Gastroesophageal sphincter (tissue), 4 donors: Measurements from ENCODE around the gene ACACB. TPM values are rescaled to one million over a fixed set of nuclear protein-coding genes. Genes with fewer than 3 reads are reported as not detected.

Source experiments
- ATAC-seq: fragments of 150-250 bp; one replicate; pipeline ENCODE4 v1.9.1; 2016; ENCODE audit warnings: mild to moderate bottlenecking, moderate library complexity
- H3K27ac ChIP-seq, 4 donors: fragments of 200-600 bp; sonication (generic) in 3 of 4; 1 replicate in 3 of 4; 2 replicates in 1 of 4; pipeline ENCODE4 v1.5.1; 2016 to 2019
- H3K27me3 ChIP-seq: fragments of 200-600 bp; sonication (generic); one replicate; pipeline ENCODE4 v1.5.1; 2019
- H3K36me3 ChIP-seq, 2 donors: fragments of 200-600 bp; sonication (generic); one replicate each; pipeline ENCODE4 v1.5.1; 2019; ENCODE audit warnings: control low read depth in 1 of 2
- H3K4me1 ChIP-seq, 3 donors: fragments of 200-600 bp; sonication (generic); 1 replicate in 2 of 3; 2 replicates in 1 of 3; pipeline ENCODE4 v1.5.1; 2016 to 2019; ENCODE audit warnings: control low read depth in 2 of 3
- H3K4me3 ChIP-seq, 2 donors: fragments of 200-600 bp; sonication (generic); one replicate each; pipeline ENCODE4 v1.5.1; 2019; ENCODE audit warnings: mild to moderate bottlenecking in 1 of 2, moderate library complexity in 1 of 2
- H3K9me3 ChIP-seq, 3 donors: fragments of 200-600 bp; sonication (generic); one replicate each; pipeline ENCODE4 v1.5.1; 2017 to 2019; ENCODE audit warnings: control low read depth in 2 of 3
- CTCF ChIP-seq, 4 experiments: fragments of 200-600 bp in 2 of 4; fragments of 450-650 bp in 2 of 4; sonication (generic) in 1 of 4; IDR thresholded peaks; one replicate each; pipeline ENCODE4 v1.5.1; 2017 to 2019; ENCODE audit warnings: antibody characterized with exemption in 4 of 4, mild to moderate bottlenecking in 2 of 4, moderate library complexity in 2 of 4
- EP300 ChIP-seq: sonication (generic); formaldehyde crosslinking; IDR thresholded peaks from one replicate; pipeline ENCODE4 v1.6.1; 2017; ENCODE audit warnings: antibody characterized with exemption, mild to moderate bottlenecking
- POLR2A ChIP-seq, 2 donors: fragments of 450-650 bp; IDR thresholded peaks; one replicate each; pipeline ENCODE4 v1.6.1; 2017; ENCODE audit warnings: antibody characterized with exemption in 2 of 2, mild to moderate bottlenecking in 2 of 2, moderate library complexity in 1 of 2
- POLR2AphosphoS5 ChIP-seq: sonication (generic); formaldehyde crosslinking; IDR thresholded peaks from one replicate; pipeline ENCODE4 v1.6.1; 2017; ENCODE audit warnings: antibody characterized with exemption
- WGBS, 2 donors: methylation state at CpG; one replicate each; pipeline ENCODE4 v1.1.5; 2018; ENCODE audit warnings: low coverage in 1 of 2; 5-methylcytosine and 5-hydroxymethylcytosine counted together
- total RNA-seq, 4 donors: library from RNA; depleted of rRNA; stranded (reverse); fragments of >200 nt; gene quantifications; one replicate each; pipeline ENCODE4 v1.1.0, GENCODE V29; 2016

ACACB gene
- total RNA-seq, 4 donors from 2014 or later = 49.4 to 230 (median 138) TPM

DNA sequence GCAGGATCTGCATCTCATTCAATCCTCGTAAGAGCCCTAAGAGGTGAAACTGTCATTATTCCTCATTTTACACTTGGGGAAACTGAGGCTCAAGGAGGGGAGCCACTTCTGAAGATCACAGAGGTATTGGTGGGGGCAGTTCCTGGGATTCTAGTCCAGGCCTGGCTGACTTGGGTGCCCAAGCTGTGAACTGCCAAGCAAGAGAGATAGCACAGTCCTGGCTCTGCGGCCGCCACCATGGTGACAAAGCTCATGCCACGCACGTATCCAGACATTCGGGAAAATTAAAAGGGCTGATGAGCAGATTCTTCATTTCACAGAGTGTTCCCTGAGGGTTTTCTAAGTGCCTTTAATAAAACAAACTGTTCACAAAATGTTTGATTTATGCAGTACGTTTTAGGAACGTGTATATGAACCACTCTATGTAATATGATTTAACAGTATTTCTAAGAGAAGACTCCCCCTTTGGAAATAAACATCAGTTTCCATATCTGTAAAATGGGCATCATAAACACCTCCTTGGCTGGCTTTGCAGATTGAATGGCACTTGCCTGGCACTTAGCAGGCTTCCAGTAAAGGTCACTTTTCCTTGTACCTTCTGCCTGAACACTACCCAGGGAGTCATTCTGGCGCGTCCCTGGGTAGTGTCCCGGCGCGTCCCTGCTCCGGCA lies 84.6 kb downstream of the ACACB start:
- Histone ChIP-seq H3K4me1 (no peaks in the 10 kb centered on the region), H3K27ac (no peak overlapping the region), H3K9me3 (no peaks in the 10 kb centered on the region), H3K27me3 (no peaks in the 10 kb centered on the region), H3K4me3 (no peak overlapping the region), H3K36me3 (peaks cover 0 to 100% of the 10 kb centered on the region in 2 donors)
- no peak for ATAC-seq
- no peak for TF ChIP-seq CTCF (IDR thresholded peaks at IDR 0.05)
- TF ChIP-seq EP300 = no peak
- TF ChIP-seq POLR2A (IDR thresholded peaks at IDR 0.05) = no peak
- TF ChIP-seq POLR2AphosphoS5 = no peak
- 79 to 88% methylated on average over 8 to 12 of the region's 14 CpGs for WGBS, 2 donors

DNA sequence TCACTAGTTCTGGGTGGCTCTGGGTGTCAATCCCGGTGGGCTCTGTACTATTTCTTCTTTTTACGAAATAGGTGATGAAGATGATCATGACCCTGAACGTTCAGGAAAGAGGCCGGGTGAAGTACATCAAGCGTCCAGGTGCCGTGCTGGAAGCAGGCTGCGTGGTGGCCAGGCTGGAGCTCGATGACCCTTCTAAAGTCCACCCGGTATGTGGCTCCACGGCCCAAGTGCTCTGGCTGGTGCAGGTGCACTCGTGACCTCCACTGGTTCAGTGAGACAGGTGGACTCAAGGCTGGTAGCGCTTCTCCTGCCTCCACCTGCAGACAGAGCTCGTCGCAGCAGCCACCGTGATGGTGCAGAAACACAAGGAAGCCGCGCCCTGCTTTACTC lies 85.1 kb downstream of the ACACB start:
- no peaks in the 10 kb centered on the region for H3K4me1 ChIP-seq
- no peak overlapping the region for H3K27ac ChIP-seq
- WGBS, 2 donors = 80 to 92% methylated on average over 2 to 7 of the region's 17 CpGs
- TF ChIP-seq EP300 (no peak), POLR2A (IDR thresholded peaks at IDR 0.05) (no peak), POLR2AphosphoS5 (no peak), CTCF (IDR thresholded peaks at IDR 0.05) (no peak)
- ATAC-seq = no peak
- H3K36me3 ChIP-seq = peaks cover 0 to 100% of the 10 kb centered on the region in 2 donors
- no peak overlapping the region for H3K4me3 ChIP-seq
- H3K27me3 ChIP-seq = no peaks in the 10 kb centered on the region
- no peaks in the 10 kb centered on the region for H3K9me3 ChIP-seq

GRCh38 chr12:109202770-109203169 lies 86.4 kb downstream of the ACACB start:
- Histone ChIP-seq H3K36me3 (peaks cover 0 to 100% of the 10 kb centered on the region in 2 donors), H3K4me3 (no peak overlapping the region), H3K27me3 (no peaks in the 10 kb centered on the region), H3K4me1 (no peaks in the 10 kb centered on the region), H3K9me3 (no peaks in the 10 kb centered on the region), H3K27ac (no peak overlapping the region)
- no peak for TF ChIP-seq EP300
- TF ChIP-seq CTCF (IDR thresholded peaks at IDR 0.05) = no peak
- no peak for TF ChIP-seq POLR2AphosphoS5
- TF ChIP-seq POLR2A (IDR thresholded peaks at IDR 0.05) = no peak
- 86 to 88% methylated on average over 1 to 3 of the region's 3 CpGs for WGBS, 2 donors
- ATAC-seq = no peak

DNA sequence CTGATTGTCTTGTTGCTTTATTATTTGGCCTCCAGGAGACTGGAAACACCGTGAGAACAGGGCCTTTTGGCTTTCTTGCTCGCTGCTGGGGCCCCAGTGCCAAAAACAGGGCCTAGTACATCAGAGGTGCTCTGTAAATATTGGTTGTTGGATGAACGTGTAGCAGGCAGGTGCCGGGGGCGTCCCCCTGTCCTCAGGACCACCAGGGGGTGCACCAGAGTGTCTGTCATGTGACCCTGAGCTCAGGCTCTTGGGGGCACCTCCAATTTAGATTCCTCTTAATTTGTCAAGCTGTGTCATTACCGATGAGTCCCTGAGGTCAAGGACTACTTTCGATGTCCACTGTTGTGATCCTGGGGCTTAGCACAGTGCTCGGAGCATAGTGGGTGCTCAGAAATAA lies 87.1 kb downstream of the ACACB start:
- H3K36me3 ChIP-seq = peaks cover 0 to 100% of the 10 kb centered on the region in 2 donors
- TF ChIP-seq POLR2A (IDR thresholded peaks at IDR 0.05) (no peak), CTCF (IDR thresholded peaks at IDR 0.05) (no peak), POLR2AphosphoS5 (no peak), EP300 (no peak)
- 86 to 93% methylated on average over 3 to 7 of the region's 8 CpGs for WGBS, 2 donors

GRCh38 chr12:109209082-109209481 lies 92.7 kb downstream of the ACACB start:
- no peak for ATAC-seq
- Histone ChIP-seq H3K4me3 (no peak overlapping the region), H3K36me3 (peaks cover 0 to 98% of the 10 kb centered on the region in 2 donors), H3K9me3 (no peaks in the 10 kb centered on the region), H3K27ac (no peak overlapping the region), H3K27me3 (no peaks in the 10 kb centered on the region), H3K4me1 (no peaks in the 10 kb centered on the region)
- no CpG with 5 or more reads among the region's 14 CpGs for WGBS, 2 donors
- TF ChIP-seq CTCF (IDR thresholded peaks at IDR 0.05) = no peak

More for the DNA sequence above, 87.1 kb downstream of the ACACB start:
- H3K27me3 ChIP-seq = no peaks in the 10 kb centered on the region
- no peak overlapping the region for H3K4me3 ChIP-seq
- H3K27ac ChIP-seq = no peak overlapping the region
- no peaks in the 10 kb centered on the region for H3K9me3 ChIP-seq
- H3K4me1 ChIP-seq = no peaks in the 10 kb centered on the region
- no peak for ATAC-seq
